ENCODE measurements around the gene IGF2R.

GRCh38 chr6:160106701-160107100 lies 137.8 kb downstream of the IGF2R start:
- TF ChIP-seq POLR2A (IDR thresholded peaks at IDR 0.05) = no peak
- TF ChIP-seq, protein P1, sequence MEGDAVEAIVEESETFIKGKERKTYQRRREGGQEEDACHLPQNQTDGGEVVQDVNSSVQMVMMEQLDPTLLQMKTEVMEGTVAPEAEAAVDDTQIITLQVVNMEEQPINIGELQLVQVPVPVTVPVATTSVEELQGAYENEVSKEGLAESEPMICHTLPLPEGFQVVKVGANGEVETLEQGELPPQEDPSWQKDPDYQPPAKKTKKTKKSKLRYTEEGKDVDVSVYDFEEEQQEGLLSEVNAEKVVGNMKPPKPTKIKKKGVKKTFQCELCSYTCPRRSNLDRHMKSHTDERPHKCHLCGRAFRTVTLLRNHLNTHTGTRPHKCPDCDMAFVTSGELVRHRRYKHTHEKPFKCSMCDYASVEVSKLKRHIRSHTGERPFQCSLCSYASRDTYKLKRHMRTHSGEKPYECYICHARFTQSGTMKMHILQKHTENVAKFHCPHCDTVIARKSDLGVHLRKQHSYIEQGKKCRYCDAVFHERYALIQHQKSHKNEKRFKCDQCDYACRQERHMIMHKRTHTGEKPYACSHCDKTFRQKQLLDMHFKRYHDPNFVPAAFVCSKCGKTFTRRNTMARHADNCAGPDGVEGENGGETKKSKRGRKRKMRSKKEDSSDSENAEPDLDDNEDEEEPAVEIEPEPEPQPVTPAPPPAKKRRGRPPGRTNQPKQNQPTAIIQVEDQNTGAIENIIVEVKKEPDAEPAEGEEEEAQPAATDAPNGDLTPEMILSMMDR (IDR thresholded peaks at IDR 0.05) = no peak

Measured in vagina (tissue), 2 donors.